Head of caudate nucleus (tissue), 42 donors: ENCODE measurements around the gene KAT2B.
A peak's percentile ranks its signal among the peaks of the same experiment; 100 is the strongest.
"Not testable (repeated sequence)": the region's sequence is repeated elsewhere in the genome, so short reads cannot be mapped to it uniquely, and the experiment has no call there.

Experiments used
- DNase-seq, 42 donors: peaks; one replicate each; pipeline versions ENCODE4 v3.0.0 to v3.0.0-alpha.2; 2020 to 2021; ENCODE audit warnings: mixed read lengths in 7 of 42
- intact Hi-C: fragments of 100-400 bp; cut with DNase I; formaldehyde crosslinking; loops from one replicate; pipeline ENCODE4 v1.15.0; 2022

The KAT2B gene

DNA sequence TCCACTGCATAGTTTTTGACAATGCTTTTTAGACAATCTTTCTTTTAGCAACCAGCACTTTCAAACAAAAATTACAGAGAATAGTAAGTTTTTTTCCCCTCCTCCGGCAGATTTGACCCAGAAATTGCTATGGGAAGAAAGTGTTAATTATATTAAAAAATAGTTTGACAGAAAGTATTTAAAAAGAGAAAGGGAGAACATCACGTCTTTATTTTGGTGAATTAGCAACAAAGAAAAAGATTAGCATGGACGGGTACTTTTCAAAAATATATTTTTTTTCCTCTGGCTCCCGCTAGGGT, 831 bp upstream of the KAT2B start:
- intact Hi-C loops: no loop called here

DNA sequence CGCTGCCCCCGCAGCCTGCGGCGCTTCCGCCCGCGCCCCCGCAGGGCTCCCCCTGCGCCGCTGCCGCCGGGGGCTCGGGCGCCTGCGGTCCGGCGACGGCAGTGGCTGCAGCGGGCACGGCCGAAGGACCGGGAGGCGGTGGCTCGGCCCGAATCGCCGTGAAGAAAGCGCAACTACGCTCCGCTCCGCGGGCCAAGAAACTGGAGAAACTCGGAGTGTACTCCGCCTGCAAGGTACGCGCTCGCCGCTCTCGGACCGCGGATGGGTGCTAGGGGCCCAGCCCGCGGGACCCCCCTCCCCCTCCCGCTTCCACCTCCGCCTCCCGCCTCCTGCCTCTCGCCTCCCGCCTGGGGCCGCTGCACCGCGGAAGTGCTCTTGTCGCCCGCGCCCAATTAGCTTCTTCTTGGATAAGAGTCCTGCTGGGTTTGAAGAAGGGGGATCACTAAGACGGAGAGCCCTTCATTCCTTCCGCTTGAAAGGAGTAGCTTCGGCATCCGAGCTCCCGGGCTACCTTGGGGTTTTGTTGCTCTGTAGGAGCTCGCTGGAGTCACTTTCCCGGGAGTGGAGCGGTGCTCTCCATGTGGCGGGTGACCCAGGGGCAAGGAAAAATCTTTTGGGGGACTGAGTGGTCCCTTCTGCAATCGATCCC, 426 bp downstream of the KAT2B start:
- intact Hi-C loops: loop anchor here (5.0 to 10.0 kb wide), 2 partner anchors 93 to 144 kb away; partner anchors contain the start of genes RAB5A and SGO1
- peak; percentile 58 to 92 (median 82) for DNase-seq

More for the DNA sequence above, 831 bp upstream of the KAT2B start:
- DNase-seq: no peak

DNA sequence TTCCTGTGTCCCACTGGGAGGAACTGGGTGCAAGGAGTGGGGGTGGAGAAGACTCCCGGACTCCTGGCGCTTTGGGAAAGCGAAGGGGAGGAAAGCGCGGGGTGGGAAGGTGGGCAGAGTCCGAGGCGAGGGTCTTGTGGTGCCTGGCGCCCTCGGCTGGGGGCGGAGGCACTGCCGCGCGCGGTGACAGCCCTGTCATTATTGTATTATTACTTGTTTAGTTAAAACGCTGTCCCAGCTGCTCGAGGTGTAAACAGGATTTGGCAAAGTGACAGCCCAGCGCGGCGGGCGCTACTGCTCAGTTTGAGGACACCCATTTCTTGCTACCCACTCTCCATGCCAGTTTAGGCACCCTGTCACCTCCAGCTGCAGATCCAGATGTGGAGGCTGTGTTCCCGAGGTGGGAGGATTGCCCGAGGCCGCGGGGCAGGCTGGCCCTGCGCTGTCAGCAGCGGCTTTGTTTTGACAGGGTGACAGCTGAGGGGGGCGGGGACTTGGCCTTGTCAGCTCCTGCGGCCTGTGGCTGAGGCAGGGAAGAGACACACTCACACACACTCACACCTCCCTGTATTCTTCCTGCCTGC, 1.0 kb downstream of the KAT2B start:
- intact Hi-C loops: loop anchor here (5.0 to 10.0 kb wide), 2 partner anchors 94 to 144 kb away; partner anchors contain the start of genes RAB5A and SGO1
- DNase-seq: peak; percentile 89 to 98 (median 95)

- DNase-seq: no peak
Measured at GRCh38 chr3:20042331-20042730, 2.1 kb downstream of the KAT2B start.

DNA sequence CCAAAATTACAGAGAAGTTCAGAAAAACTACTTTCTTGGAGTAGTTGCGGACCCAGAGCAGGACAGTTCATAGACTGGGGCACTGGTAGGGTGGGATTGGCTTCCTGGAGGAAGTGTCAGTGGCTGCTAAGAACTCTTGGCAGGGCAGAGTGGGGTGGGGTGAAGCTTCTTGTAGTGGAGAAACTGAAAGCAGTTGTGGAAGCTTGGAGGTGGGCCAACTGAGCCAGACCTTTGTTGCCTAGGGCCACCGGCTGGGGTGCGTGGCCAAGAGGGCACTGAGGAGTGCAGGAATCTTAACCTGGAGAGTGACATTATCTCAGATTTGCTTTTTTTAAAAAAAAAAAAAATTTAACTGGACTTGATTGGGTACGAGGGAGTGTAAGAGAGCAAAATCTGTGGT, 3.1 kb downstream of the KAT2B start:
- intact Hi-C loops: loop anchor here (5.0 to 10.0 kb wide), 2 partner anchors 96 to 141 kb away; partner anchors contain the start of genes RAB5A and SGO1
- peak; percentile 35 to 89 (median 69) for DNase-seq

More at GRCh38 chr3:20042331-20042730, 2.1 kb downstream of the KAT2B start:
- intact Hi-C loops: loop anchor here (5.0 to 10.0 kb wide), 2 partner anchors 95 to 142 kb away; partner anchors contain the start of genes RAB5A and SGO1

GRCh38 chr3:20043825-20044224, 3.6 kb downstream of the KAT2B start:
- DNase-seq: no peak
- intact Hi-C loops: loop anchor here (5.0 to 10.0 kb wide), 2 partner anchors 97 to 141 kb away; partner anchors contain the start of genes RAB5A and SGO1

DNA sequence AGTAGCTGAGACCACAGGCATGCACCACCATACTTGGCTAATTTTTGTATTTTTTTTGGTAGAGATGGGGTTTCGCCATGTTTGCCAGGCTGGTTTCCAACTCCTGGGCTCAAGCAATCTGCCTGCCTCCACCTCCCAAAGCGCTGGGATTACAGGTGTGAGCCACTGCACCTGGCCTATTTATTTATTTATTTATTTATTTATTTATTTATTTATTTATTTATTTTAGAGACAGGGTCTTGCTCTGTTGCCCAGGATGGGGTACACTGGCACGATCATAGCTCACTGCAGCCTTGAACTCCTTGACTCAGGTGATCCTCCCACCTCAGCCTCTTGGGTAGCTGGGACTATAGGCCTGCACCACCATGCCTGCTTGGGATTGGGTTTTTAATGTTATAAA, 4.9 kb downstream of the KAT2B start:
- intact Hi-C loops: loop anchor here (10.0 kb wide), 1 partner anchor 140 kb away; the partner anchor contains the start of gene SGO1
- DNase-seq: not testable (repeated sequence)

DNA sequence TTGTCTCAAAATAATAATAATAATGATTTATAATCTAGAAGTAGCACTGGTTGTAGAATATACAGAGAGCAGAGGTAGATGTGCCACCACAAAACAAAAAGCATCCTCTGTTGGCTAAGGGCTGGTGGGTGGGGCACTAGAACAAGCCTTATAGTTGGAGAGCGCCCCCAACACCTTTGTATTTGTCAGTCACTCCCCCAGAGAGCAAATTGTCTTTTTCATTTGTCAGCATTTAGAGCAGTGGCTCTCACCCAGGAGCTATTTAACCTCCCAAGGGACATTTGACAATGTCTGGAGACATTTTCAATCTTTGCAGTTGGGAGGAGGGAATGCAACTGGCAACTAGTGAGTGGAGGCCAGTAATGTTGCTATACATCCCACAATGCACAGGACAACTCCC, 6.3 kb downstream of the KAT2B start:
- intact Hi-C loops: loop anchor here (10.0 kb wide), 1 partner anchor 138 kb away; the partner anchor contains the start of gene SGO1
- DNase-seq: no peak

DNA sequence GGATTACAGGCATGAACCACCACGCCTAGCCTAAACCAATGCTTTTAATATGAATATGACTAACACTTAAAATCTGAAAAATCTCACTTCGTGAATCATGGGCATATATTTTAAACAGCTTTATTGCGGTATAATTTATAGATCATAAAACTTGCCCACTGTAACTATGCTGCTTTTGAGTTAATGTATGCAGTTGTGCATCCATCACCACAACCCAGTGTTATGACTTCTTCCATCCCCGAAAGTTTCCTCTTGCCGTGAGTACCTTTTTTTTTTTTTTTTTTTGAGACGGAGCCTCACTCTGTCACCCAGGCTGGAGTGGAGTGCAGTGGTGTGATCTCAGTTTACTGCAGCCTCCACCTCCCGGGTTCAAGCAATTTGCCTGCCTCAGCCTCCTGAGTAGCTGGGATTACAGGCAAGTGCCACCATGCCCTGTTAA, 7.1 kb downstream of the KAT2B start:
- DNase-seq: no peak
- intact Hi-C loops: loop anchor here (10.0 kb wide), 1 partner anchor 137 kb away; the partner anchor contains the start of gene SGO1

DNA sequence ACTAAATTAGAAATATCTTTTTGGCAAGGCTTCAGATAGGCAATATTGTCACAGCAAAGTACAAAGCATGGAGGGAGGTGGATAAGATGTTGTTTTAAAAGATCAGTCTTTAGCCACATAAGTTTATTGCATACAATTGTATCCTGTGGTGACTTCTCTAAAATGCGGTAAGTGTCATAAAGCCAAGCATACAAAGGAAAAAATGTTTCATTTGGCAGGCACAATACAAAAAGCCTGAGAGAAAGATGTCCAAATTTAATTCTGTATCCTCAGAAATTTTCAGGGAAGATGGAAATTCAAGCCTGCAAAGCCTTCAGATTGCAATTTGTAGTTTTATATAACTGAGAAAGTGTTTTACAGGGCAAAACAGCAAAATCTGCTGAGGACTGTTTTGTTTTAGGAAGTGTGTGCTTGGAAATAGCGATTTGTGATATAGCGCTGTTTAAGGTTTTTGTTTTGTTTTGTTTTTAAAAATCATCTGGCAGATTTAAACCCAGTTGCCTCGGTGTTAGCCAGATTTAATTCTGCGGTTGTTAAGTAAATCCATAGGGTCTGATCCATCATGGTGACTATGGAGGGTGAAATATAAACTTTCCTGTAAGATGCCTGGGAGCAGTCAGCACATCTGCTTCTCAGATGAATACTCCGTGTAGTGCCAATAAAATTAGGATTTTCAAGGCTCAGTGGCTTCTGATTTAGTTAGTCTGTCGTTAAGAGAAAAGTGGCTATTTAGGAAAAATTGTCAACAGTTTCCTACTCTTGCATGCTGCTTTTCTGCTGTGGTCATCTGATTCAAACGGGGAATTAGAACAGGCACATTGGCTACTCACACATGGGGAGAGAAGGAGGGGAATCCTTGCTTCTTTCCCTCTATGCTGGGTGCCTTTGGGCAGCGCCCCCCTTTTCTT, 8.0 kb downstream of the KAT2B start:
- intact Hi-C loops: loop anchor here (10.0 kb wide), 1 partner anchor 137 kb away; the partner anchor contains the start of gene SGO1
- DNase-seq: no peak

- intact Hi-C loops: no loop called here
- DNase-seq: no peak
Measured at GRCh38 chr3:20051123-20051806, 11.0 kb downstream of the KAT2B start.

DNA sequence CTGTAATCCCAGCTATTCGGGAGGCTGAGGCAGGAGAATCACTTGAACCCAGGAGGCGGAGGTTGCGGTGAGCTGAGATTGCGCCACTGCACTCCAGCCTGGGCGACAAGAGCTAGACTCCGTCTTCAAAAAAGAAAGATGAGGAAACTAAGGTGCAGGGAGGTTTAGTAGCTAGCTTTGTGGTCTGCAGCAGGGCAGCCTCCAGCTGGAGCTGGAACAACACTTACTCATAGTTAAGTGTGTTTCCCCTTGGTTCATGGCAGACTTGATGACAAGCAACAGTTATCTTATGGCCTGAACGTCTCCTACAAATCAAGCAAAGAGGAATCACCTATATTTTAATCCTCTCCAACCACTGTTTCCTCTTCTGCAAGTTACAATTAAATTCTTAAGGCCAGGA, 12.6 kb downstream of the KAT2B start:
- intact Hi-C loops: no loop called here
- no peak for DNase-seq

- peak in 19 of 42 donors; percentile 15 to 76 (median 42) for DNase-seq
- intact Hi-C loops: no loop called here
Measured at GRCh38 chr3:20054549-20054987, 14.3 kb downstream of the KAT2B start.

GRCh38 chr3:20055020-20055775, 15.0 kb downstream of the KAT2B start:
- peak in 1 of 42 donors; percentile 53 for DNase-seq
- intact Hi-C loops: no loop called here

- intact Hi-C loops: no loop called here
- no peak for DNase-seq
Measured at GRCh38 chr3:20055842-20056241, 15.6 kb downstream of the KAT2B start.

DNA sequence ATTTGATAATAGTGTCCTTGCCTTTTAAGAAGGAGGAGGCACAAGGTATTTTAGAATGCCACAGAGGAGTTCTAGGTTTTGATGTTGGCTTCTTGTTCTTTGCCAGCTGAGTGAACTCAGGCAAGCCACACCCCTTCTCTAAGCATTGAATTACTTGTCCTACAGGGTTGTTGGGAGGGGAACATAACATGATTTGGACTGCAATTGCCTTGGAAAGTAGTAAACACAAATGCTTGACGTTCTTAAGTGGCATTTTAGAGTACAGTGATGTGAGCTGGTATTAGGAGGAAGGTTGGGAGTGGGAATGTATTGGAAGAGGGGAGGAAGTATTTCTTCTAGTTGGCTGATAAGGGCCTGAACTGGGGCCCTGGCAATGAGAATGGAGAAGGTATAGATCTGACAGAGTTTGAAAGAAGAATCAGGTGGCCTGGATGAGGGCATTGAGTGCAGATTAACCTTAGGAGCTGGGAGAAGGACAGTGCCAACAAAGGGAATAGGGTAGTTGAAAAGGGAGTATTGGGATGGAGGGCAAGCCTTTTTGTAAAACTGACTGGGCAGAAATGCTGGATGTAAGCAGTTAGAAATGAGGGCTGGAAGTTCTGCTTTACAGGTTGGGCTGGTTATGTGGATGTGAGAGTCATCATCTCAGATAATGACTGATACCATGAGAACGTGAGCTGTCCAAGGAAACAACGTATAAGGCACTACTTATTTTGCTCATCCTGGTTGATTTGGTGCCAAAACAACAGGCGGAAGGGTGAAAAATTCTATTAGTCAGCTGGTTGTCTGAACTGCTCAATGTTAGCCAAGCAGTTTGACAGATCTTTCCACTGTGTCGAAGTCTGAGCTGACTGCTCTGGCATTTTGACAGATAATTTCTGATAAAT, 16.7 kb downstream of the KAT2B start:
- DNase-seq: no peak
- intact Hi-C loops: no loop called here

- intact Hi-C loops: no loop called here
- peak in 5 of 42 donors; percentile 28 to 69 (median 30) for DNase-seq
Measured at GRCh38 chr3:20057612-20058180, 17.4 kb downstream of the KAT2B start.
